Parathyroid adenoma (tissue), 2 donors: ENCODE measurements around the gene ASTN2.

ENCODE experiments used
- H2AFZ ChIP-seq: fragments of 300-600 bp; sonication (generic); one replicate; pipeline ENCODE4 v1.7.0; 2017; ENCODE audit warnings: antibody characterized with exemption, mild to moderate bottlenecking
- H3K27ac ChIP-seq: fragments of 300-600 bp; sonication (generic); one replicate; pipeline ENCODE4 v1.7.0; 2017
- H3K27me3 ChIP-seq: fragments of 300-600 bp; sonication (generic); one replicate; pipeline ENCODE4 v1.7.0; 2017; ENCODE audit warnings: low read length; ENCODE audit not compliant: control insufficient read depth, insufficient read depth
- H3K36me3 ChIP-seq: fragments of 300-600 bp; sonication (generic); one replicate; pipeline ENCODE4 v1.7.0; 2017; ENCODE audit warnings: low read length; ENCODE audit not compliant: control insufficient read depth, insufficient read depth
- H3K4me1 ChIP-seq: fragments of 300-600 bp; sonication (generic); one replicate; pipeline ENCODE4 v1.7.0; 2017; ENCODE audit warnings: control low read depth
- H3K4me2 ChIP-seq: fragments of 300-600 bp; sonication (generic); one replicate; pipeline ENCODE4 v1.7.0; 2017; ENCODE audit warnings: low read length
- H3K4me3 ChIP-seq: fragments of 300-600 bp; sonication (generic); one replicate; pipeline ENCODE4 v1.7.0; 2017; ENCODE audit warnings: low read depth, low read length
- H3K79me2 ChIP-seq: fragments of 300-600 bp; sonication (generic); one replicate; pipeline ENCODE4 v1.7.0; 2017; ENCODE audit warnings: control low read depth
- H3K9ac ChIP-seq: fragments of 300-600 bp; sonication (generic); one replicate; pipeline ENCODE4 v1.7.0; 2017; ENCODE audit warnings: mild to moderate bottlenecking
- H3K9me3 ChIP-seq: fragments of 300-600 bp; sonication (generic); one replicate; pipeline ENCODE4 v1.7.0; 2017; ENCODE audit warnings: low read length; ENCODE audit not compliant: control insufficient read depth
- CTCF ChIP-seq: fragments of 300-600 bp; sonication (generic); IDR thresholded peaks from one replicate; pipeline ENCODE4 v1.7.0; 2017; ENCODE audit warnings: antibody characterized with exemption, mild to moderate bottlenecking
- donor health status: primary hyperparathyroidism.

Gene ASTN2

GRCh38 chr9:116387934-116388698 is 1026.7 kb downstream of the ASTN2 start:
- Histone ChIP-seq H3K27me3 (no peaks in the 10 kb centered on the region), H3K4me2 (no peak overlapping the region), H3K36me3 (no peaks in the 10 kb centered on the region), H2AFZ (no peak overlapping the region), H3K4me1 (no peaks in the 10 kb centered on the region), H3K27ac (no peak overlapping the region), H3K9ac (no peak overlapping the region), H3K9me3 (no peaks in the 10 kb centered on the region), H3K79me2 (no peaks in the 10 kb centered on the region), H3K4me3 (no peak overlapping the region)
- TF ChIP-seq CTCF = no peak

- TF ChIP-seq CTCF = no peak
- no peaks in the 10 kb centered on the region for H3K27me3 ChIP-seq
- H3K9ac ChIP-seq = no peak overlapping the region
- no peak overlapping the region for H2AFZ ChIP-seq
- H3K4me1 ChIP-seq = no peaks in the 10 kb centered on the region
- H3K4me3 ChIP-seq = no peak overlapping the region
- no peak overlapping the region for H3K4me2 ChIP-seq
- no peaks in the 10 kb centered on the region for H3K9me3 ChIP-seq
- no peaks in the 10 kb centered on the region for H3K79me2 ChIP-seq
- H3K36me3 ChIP-seq = no peaks in the 10 kb centered on the region
- H3K27ac ChIP-seq = no peak overlapping the region
Measured at GRCh38 chr9:116383936-116384335, 1030.9 kb downstream of the ASTN2 start.

GRCh38 chr9:116383133-116383532 is 1031.7 kb downstream of the ASTN2 start:
- H3K9ac ChIP-seq = no peak overlapping the region
- no peaks in the 10 kb centered on the region for H3K9me3 ChIP-seq
- no peak overlapping the region for H3K4me2 ChIP-seq
- no peaks in the 10 kb centered on the region for H3K79me2 ChIP-seq
- no peaks in the 10 kb centered on the region for H3K4me1 ChIP-seq
- no peak overlapping the region for H3K27ac ChIP-seq
- no peaks in the 10 kb centered on the region for H3K36me3 ChIP-seq
- no peak overlapping the region for H2AFZ ChIP-seq
- no peaks in the 10 kb centered on the region for H3K27me3 ChIP-seq
- H3K4me3 ChIP-seq = no peak overlapping the region
- TF ChIP-seq CTCF = no peak

- Histone ChIP-seq H3K36me3 (no peaks in the 10 kb centered on the region), H3K27me3 (no peaks in the 10 kb centered on the region), H3K27ac (no peak overlapping the region), H3K4me2 (no peak overlapping the region), H3K9me3 (no peaks in the 10 kb centered on the region), H3K9ac (no peak overlapping the region), H3K79me2 (no peaks in the 10 kb centered on the region), H2AFZ (no peak overlapping the region), H3K4me1 (no peaks in the 10 kb centered on the region), H3K4me3 (no peak overlapping the region)
- no peak for TF ChIP-seq CTCF
Measured at GRCh38 chr9:116382053-116382452, 1032.8 kb downstream of the ASTN2 start.

GRCh38 chr9:116381350-116381749 is 1033.5 kb downstream of the ASTN2 start:
- Histone ChIP-seq H3K4me3 (no peak overlapping the region), H3K79me2 (no peaks in the 10 kb centered on the region), H3K4me2 (no peak overlapping the region), H2AFZ (no peak overlapping the region), H3K27me3 (no peaks in the 10 kb centered on the region), H3K36me3 (no peaks in the 10 kb centered on the region), H3K27ac (no peak overlapping the region), H3K9me3 (no peaks in the 10 kb centered on the region), H3K4me1 (no peaks in the 10 kb centered on the region), H3K9ac (no peak overlapping the region)
- no peak for TF ChIP-seq CTCF
